Gastrocnemius medialis (tissue), 4 donors: ENCODE data around the gene SNRK.

Experiments
- POLR2A ChIP-seq, 2 donors: fragments of 450-650 bp; IDR thresholded peaks; one replicate each; pipeline ENCODE4 v1.6.1; 2017; ENCODE audit warnings: antibody characterized with exemption in 2 of 2, mild to moderate bottlenecking in 2 of 2, moderate library complexity in 2 of 2
- TF ChIP-seq, protein P1 (sequence below), 5 experiments: fragments of 450-650 bp in 3 of 5; fragments of 200-600 bp in 2 of 5; sonication (generic) in 2 of 5; IDR thresholded peaks in 4 of 5; conservative IDR thresholded peaks in 1 of 5; 1 replicate in 4 of 5; 2 replicates in 1 of 5; pipeline ENCODE4 v1.5.1; 2016 to 2019; ENCODE audit warnings: antibody characterized with exemption in 5 of 5, mild to moderate bottlenecking in 3 of 5, moderate library complexity in 3 of 5

DNA sequence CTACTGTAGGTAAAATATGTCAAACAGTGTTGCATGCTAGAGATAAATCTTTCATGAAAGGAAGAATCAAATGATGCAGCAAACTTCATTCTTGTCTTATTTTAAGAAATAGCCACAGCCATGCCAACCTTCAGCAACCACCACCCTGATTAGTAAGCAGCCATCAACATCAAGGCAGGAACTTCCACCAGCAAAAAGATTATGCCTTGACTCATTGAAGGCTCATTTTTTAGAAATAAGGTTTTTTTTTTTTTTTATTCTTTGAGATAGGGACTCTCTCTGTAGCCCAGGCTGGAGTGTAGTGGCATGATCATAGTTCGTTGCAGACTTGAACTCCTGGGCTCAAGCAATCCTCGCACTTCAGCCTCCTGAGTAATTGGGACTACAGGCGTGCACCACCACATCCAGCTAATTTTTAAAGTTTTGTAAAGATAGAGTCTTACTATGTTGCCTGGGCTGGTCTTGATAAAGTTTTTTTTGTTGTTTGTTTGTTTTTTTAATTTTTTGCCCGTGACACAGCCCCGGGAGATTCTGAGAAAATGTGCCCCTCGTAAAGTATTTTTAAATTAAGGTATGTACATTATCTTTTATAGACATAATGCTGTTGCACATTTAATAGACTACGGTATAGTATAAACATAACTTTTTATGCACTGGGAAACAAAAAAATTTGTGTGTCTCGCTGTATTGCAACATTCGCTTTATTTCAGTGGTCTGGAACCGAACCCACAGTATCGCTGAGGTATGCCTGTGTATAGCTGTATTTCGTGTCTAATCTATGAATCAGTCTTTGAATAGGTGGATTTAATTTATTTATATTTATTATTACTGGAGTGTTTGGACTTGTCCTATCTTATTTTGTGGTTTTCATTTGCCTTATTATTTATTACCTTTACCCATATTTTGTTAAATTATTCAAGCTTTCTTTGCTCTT lies 23.3 kb downstream of the SNRK start:
- TF ChIP-seq POLR2A (IDR thresholded peaks at IDR 0.05): no peak
- TF ChIP-seq, protein P1, sequence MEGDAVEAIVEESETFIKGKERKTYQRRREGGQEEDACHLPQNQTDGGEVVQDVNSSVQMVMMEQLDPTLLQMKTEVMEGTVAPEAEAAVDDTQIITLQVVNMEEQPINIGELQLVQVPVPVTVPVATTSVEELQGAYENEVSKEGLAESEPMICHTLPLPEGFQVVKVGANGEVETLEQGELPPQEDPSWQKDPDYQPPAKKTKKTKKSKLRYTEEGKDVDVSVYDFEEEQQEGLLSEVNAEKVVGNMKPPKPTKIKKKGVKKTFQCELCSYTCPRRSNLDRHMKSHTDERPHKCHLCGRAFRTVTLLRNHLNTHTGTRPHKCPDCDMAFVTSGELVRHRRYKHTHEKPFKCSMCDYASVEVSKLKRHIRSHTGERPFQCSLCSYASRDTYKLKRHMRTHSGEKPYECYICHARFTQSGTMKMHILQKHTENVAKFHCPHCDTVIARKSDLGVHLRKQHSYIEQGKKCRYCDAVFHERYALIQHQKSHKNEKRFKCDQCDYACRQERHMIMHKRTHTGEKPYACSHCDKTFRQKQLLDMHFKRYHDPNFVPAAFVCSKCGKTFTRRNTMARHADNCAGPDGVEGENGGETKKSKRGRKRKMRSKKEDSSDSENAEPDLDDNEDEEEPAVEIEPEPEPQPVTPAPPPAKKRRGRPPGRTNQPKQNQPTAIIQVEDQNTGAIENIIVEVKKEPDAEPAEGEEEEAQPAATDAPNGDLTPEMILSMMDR (IDR thresholded peaks at IDR 0.05 in 4 of 5, conservative IDR thresholded peaks at IDR 0.05 in 1 of 5): no peak
